CD14-positive monocyte (primary cell): Measurements from ENCODE around the gene KAT6B. TPM values are rescaled to one million over a fixed set of nuclear protein-coding genes. Genes with fewer than 3 reads are reported as not detected.

ENCODE experiments used
- DNase-seq, 3 donors: peaks; one replicate each; pipeline ENCODE4 v3.0.0-alpha.2; 2011 to 2022
- H2AFZ ChIP-seq: 2 replicates; pipeline ENCODE4 v1.6.0; 2012; ENCODE audit warnings: mild to moderate bottlenecking, low read depth, low read length, inconsistent platforms; ENCODE audit not compliant: insufficient read depth, poor library complexity, severe bottlenecking
- H3K27ac ChIP-seq, 2 donors: 1 replicate in 1 of 2; 2 replicates in 1 of 2; pipeline ENCODE4 v1.5.1; 2012 to 2013; ENCODE audit warnings: low read length in 2 of 2, control low read depth in 1 of 2, inconsistent platforms in 1 of 2, low read depth in 1 of 2, mild to moderate bottlenecking in 1 of 2
- H3K27me3 ChIP-seq, 2 donors: one replicate each; pipeline versions ENCODE4 v1.6.0 to v1.6.1; 2011 to 2013; ENCODE audit warnings: low read length in 2 of 2; ENCODE audit not compliant: control insufficient read depth in 2 of 2, insufficient read depth in 2 of 2
- H3K36me3 ChIP-seq, 2 donors: replicated peaks in 1 of 2; 1 replicate in 1 of 2; 2 replicates in 1 of 2; pipeline versions ENCODE4 v1.5.1 to v1.6.1; 2012 to 2013; ENCODE audit warnings: low read length in 2 of 2, control low read depth in 1 of 2, inconsistent platforms in 1 of 2, mild to moderate bottlenecking in 1 of 2; ENCODE audit not compliant: insufficient read depth in 2 of 2, control insufficient read depth in 1 of 2
- H3K4me1 ChIP-seq, 2 donors: 1 replicate in 1 of 2; 2 replicates in 1 of 2; pipeline versions ENCODE4 v1.5.1 to v1.6.1; 2012 to 2013; ENCODE audit warnings: low read length in 2 of 2, control low read depth in 1 of 2, inconsistent platforms in 1 of 2, mild to moderate bottlenecking in 1 of 2, moderate library complexity in 1 of 2; ENCODE audit not compliant: insufficient read depth in 2 of 2, control insufficient read depth in 1 of 2
- H3K4me2 ChIP-seq: replicated peaks from 2 replicates; pipeline ENCODE3; 2012; ENCODE audit warnings: low read length, moderate library complexity, mild to moderate bottlenecking; ENCODE audit not compliant: poor library complexity, severe bottlenecking; ENCODE audit errors: extremely low read depth
- H3K4me3 ChIP-seq, 3 experiments: fragments of 200-600 bp in 1 of 3; sonication (generic) in 1 of 3; replicated peaks in 1 of 3; 1 replicate in 2 of 3; 2 replicates in 1 of 3; pipeline ENCODE4 v1.5.1; 2011 to 2013; ENCODE audit warnings: low read length in 3 of 3, mild to moderate bottlenecking in 3 of 3, control low read depth in 2 of 3, low read depth in 2 of 3, inconsistent platforms in 1 of 3, moderate library complexity in 1 of 3
- H3K79me2 ChIP-seq: 2 replicates; pipeline ENCODE4 v1.6.0; 2012; ENCODE audit warnings: mild to moderate bottlenecking, control low read depth, inconsistent platforms, low read length, moderate library complexity; ENCODE audit not compliant: insufficient read depth
- H3K9ac ChIP-seq: 2 replicates; pipeline ENCODE4 v1.6.0; 2017; ENCODE audit warnings: low read length, mild to moderate bottlenecking; ENCODE audit not compliant: insufficient read depth, poor library complexity, severe bottlenecking
- H3K9me3 ChIP-seq, 2 donors: replicated peaks in 1 of 2; 1 replicate in 1 of 2; 2 replicates in 1 of 2; pipeline versions ENCODE4 v1.5.1 to v1.6.1; 2012 to 2013; ENCODE audit warnings: low read length in 2 of 2, control low read depth in 1 of 2; ENCODE audit not compliant: control insufficient read depth in 1 of 2, insufficient read depth in 1 of 2
- H4K20me1 ChIP-seq: 2 replicates; pipeline ENCODE4 v1.6.0; 2012; ENCODE audit warnings: mild to moderate bottlenecking, low read length, control low read depth, moderate library complexity; ENCODE audit not compliant: insufficient read depth
- H3K27ac Mint-ChIP-seq, 7 donors: one replicate each; pipeline ENCODE4 v1.8.0; 2020; ENCODE audit warnings: mild to moderate bottlenecking in 7 of 7, mixed read lengths in 7 of 7, moderate library complexity in 6 of 7, inconsistent platforms in 2 of 7
- H3K27me3 Mint-ChIP-seq, 3 donors: one replicate each; pipeline ENCODE4 v1.8.0; 2021 to 2022; ENCODE audit warnings: low read depth in 3 of 3, mild to moderate bottlenecking in 3 of 3, mixed read lengths in 3 of 3, moderate library complexity in 3 of 3, inconsistent platforms in 1 of 3
- H3K36me3 Mint-ChIP-seq, 2 donors: one replicate each; pipeline ENCODE4 v1.8.0; 2020; ENCODE audit warnings: mixed read lengths in 2 of 2, inconsistent platforms in 1 of 2, mild to moderate bottlenecking in 1 of 2
- H3K4me1 Mint-ChIP-seq: one replicate; pipeline ENCODE4 v1.8.0; 2020; ENCODE audit warnings: mild to moderate bottlenecking, mixed read lengths
- H3K4me3 Mint-ChIP-seq, 2 donors: one replicate each; pipeline ENCODE4 v1.8.0; 2020; ENCODE audit warnings: mild to moderate bottlenecking in 2 of 2, mixed read lengths in 2 of 2, moderate library complexity in 1 of 2
- H3K9me3 Mint-ChIP-seq, 7 donors: one replicate each; pipeline ENCODE4 v1.8.0; 2020 to 2022; ENCODE audit warnings: mixed read lengths in 7 of 7, mild to moderate bottlenecking in 6 of 7, moderate library complexity in 6 of 7, inconsistent platforms in 2 of 7
- CTCF ChIP-seq: fragments of 200-600 bp; IDR thresholded peaks from one replicate; pipeline ENCODE4 v1.8.0; 2022; ENCODE audit warnings: antibody characterized with exemption, mild to moderate bottlenecking
- WGBS: methylation state at CpG from one replicate; pipeline ENCODE4 v1.1.5; 2013; ENCODE audit warnings: missing lambda C conversion rate; ENCODE audit not compliant: insufficient coverage; 5-methylcytosine and 5-hydroxymethylcytosine counted together
- intact Hi-C, 2 donors: fragments of 100-400 bp; cut with micrococcal nuclease; formaldehyde crosslinking; loops; one replicate each; pipeline versions ENCODE4 v1.15.0 to v1.15.1; 2023
- polyA plus RNA-seq, 3 donors: library from polyadenylated mRNA; depleted of rRNA in 1 of 3; unstranded in 2 of 3; stranded (reverse) in 1 of 3; fragments of 300-500 nt in 2 of 3; fragments of >200 nt in 1 of 3; fragmentation: Illumina TruSeq in 2 of 3; gene quantifications; 1 replicate in 2 of 3; 2 replicates in 1 of 3; pipeline ENCODE4 v1.2.3, GENCODE V29; 2012 to 2021

Gene KAT6B
- polyA plus RNA-seq, 3 donors: 3.3 to 6.4 (median 6.2) TPM

- Mint-ChIP-seq H3K9me3 (no peaks in the 10 kb centered on the region), H3K36me3 (peaks cover 0 to 2% of the 10 kb centered on the region in 2 donors), H3K27me3 (peaks cover 0 to 2% (median 0%) of the 10 kb centered on the region in 3 donors), H3K4me1 (peaks cover 27% of the 10 kb centered on the region), H3K4me3 (no peak overlapping the region), H3K27ac (no peak overlapping the region)
- Histone ChIP-seq H3K9me3 (no peaks in the 10 kb centered on the region), H3K27me3 (no peaks in the 10 kb centered on the region), H3K4me3 (no peak overlapping the region), H3K36me3 (no peaks in the 10 kb centered on the region), H2AFZ (no peak overlapping the region), H3K79me2 (peaks cover 19% of the 10 kb centered on the region), H3K4me1 (peaks cover 0 to 4% of the 10 kb centered on the region in 2 donors), H3K4me2 (no peak overlapping the region), H4K20me1 (peaks cover 6% of the 10 kb centered on the region), H3K9ac (no peak overlapping the region), H3K27ac (no peak overlapping the region)
- TF ChIP-seq CTCF: no peak
- no peak for DNase-seq
- 100% methylated on average over 1 of the region's 1 CpG for WGBS
- intact Hi-C loops: no loop called here
Observed at GRCh38 chr10:74937266-74937856, 111.0 kb downstream of the KAT6B start.

GRCh38 chr10:74944205-74944604 is 117.8 kb downstream of the KAT6B start:
- H3K27me3 ChIP-seq: no peaks in the 10 kb centered on the region
- H3K4me2 ChIP-seq: no peak overlapping the region
- H3K36me3 ChIP-seq: no peaks in the 10 kb centered on the region
- H3K9me3 Mint-ChIP-seq: peaks cover 0 to 4% (median 0%) of the 10 kb centered on the region in 7 donors
- no peaks in the 10 kb centered on the region for H4K20me1 ChIP-seq
- intact Hi-C loops: no loop called here
- no peak overlapping the region for H3K27ac ChIP-seq
- no peaks in the 10 kb centered on the region for H3K27me3 Mint-ChIP-seq
- H3K4me3 ChIP-seq: no peak overlapping the region
- no peak overlapping the region for H2AFZ ChIP-seq
- H3K79me2 ChIP-seq: peaks cover 5% of the 10 kb centered on the region
- no peak for TF ChIP-seq CTCF
- no peak for DNase-seq
- no peak overlapping the region for H3K9ac ChIP-seq
- H3K4me3 Mint-ChIP-seq: no peak overlapping the region
- no peak overlapping the region for H3K27ac Mint-ChIP-seq
- WGBS: 92% methylated on average over 6 of the region's 7 CpGs
- H3K36me3 Mint-ChIP-seq: peaks cover 0 to 5% of the 10 kb centered on the region in 2 donors
- H3K9me3 ChIP-seq: no peaks in the 10 kb centered on the region
- no peaks in the 10 kb centered on the region for H3K4me1 ChIP-seq
- peaks cover 7% of the 10 kb centered on the region for H3K4me1 Mint-ChIP-seq
